ENCODE results near the gene DCDC2.

DNA sequence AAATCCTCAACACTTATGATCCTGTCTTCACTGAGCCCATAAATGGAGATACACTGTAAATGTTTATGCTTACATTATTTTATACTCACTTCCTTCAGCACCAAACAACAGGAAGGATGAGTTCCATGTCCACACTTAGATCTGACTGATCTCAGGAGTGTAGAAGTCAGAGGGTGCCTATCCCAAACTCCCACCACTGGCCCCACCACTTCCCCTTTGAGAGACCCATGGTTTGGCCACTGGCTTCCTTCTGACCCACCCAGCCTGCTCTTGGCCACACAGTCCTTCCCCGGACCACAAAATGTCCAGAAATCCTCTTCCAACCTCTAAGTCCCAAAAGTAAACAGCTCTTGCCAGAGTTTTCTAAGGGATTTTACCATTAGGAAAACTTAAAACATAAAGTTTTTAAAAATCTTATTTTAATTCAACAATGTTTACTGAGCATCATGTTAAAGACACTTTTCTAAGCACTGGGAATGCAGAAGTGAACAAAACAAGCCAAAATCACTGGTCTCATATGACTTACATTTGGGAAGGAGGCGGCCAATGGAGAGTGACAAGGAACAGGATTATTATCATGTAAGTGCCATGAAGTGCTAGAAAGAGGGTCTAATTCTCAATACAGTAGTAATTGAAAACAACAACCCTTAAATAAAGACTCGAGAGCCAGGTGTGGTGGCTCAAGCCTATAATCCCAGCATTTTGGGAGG lies 128.0 kb downstream of the DCDC2 start:
- TF ChIP-seq, protein P1, sequence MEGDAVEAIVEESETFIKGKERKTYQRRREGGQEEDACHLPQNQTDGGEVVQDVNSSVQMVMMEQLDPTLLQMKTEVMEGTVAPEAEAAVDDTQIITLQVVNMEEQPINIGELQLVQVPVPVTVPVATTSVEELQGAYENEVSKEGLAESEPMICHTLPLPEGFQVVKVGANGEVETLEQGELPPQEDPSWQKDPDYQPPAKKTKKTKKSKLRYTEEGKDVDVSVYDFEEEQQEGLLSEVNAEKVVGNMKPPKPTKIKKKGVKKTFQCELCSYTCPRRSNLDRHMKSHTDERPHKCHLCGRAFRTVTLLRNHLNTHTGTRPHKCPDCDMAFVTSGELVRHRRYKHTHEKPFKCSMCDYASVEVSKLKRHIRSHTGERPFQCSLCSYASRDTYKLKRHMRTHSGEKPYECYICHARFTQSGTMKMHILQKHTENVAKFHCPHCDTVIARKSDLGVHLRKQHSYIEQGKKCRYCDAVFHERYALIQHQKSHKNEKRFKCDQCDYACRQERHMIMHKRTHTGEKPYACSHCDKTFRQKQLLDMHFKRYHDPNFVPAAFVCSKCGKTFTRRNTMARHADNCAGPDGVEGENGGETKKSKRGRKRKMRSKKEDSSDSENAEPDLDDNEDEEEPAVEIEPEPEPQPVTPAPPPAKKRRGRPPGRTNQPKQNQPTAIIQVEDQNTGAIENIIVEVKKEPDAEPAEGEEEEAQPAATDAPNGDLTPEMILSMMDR (IDR thresholded peaks at IDR 0.05; ENCODE audit: insufficient read depth, low read length), result no peak
- TF ChIP-seq, protein P2, sequence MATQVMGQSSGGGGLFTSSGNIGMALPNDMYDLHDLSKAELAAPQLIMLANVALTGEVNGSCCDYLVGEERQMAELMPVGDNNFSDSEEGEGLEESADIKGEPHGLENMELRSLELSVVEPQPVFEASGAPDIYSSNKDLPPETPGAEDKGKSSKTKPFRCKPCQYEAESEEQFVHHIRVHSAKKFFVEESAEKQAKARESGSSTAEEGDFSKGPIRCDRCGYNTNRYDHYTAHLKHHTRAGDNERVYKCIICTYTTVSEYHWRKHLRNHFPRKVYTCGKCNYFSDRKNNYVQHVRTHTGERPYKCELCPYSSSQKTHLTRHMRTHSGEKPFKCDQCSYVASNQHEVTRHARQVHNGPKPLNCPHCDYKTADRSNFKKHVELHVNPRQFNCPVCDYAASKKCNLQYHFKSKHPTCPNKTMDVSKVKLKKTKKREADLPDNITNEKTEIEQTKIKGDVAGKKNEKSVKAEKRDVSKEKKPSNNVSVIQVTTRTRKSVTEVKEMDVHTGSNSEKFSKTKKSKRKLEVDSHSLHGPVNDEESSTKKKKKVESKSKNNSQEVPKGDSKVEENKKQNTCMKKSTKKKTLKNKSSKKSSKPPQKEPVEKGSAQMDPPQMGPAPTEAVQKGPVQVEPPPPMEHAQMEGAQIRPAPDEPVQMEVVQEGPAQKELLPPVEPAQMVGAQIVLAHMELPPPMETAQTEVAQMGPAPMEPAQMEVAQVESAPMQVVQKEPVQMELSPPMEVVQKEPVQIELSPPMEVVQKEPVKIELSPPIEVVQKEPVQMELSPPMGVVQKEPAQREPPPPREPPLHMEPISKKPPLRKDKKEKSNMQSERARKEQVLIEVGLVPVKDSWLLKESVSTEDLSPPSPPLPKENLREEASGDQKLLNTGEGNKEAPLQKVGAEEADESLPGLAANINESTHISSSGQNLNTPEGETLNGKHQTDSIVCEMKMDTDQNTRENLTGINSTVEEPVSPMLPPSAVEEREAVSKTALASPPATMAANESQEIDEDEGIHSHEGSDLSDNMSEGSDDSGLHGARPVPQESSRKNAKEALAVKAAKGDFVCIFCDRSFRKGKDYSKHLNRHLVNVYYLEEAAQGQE (IDR thresholded peaks at IDR 0.05; ENCODE audit: insufficient replicate concordance, low read depth), result no peak

Data from HL-60 (cell line).